K562 (cell line): ENCODE measurements around the gene RABGAP1L. TPM values are rescaled to one million over a fixed set of nuclear protein-coding genes. Genes with fewer than 3 reads are reported as not detected.

Experiments
- C11orf30 ChIP-seq: fragments of 450-650 bp; IDR thresholded peaks from 2 replicates; pipeline ENCODE4 v1.6.1; 2016; ENCODE audit warnings: low read depth, mild to moderate bottlenecking
- CBFA2T3 ChIP-seq: fragments of 450-650 bp; IDR thresholded peaks from 2 replicates; pipeline ENCODE4 v1.6.1; 2017
- CCAR2 ChIP-seq: fragments of 200-400 bp; formaldehyde crosslinking; IDR thresholded peaks from 2 replicates; pipeline ENCODE4 v1.6.1; 2017; ENCODE audit warnings: mild to moderate bottlenecking, low read depth, low read length
- CGGBP1 ChIP-seq: fragments of 250-450 bp; sonication (Bioruptor Pico); IDR thresholded peaks from 2 replicates; pipeline ENCODE4 v1.9.0; 2021; ENCODE audit warnings: mild to moderate bottlenecking
- DMBX1 ChIP-seq: fragments of 250-450 bp; sonication (Bioruptor Pico); IDR thresholded peaks from 2 replicates; pipeline ENCODE4 v1.8.0; 2022; ENCODE audit warnings: inconsistent platforms, mild to moderate bottlenecking, moderate library complexity, borderline replicate concordance
- FOSL1 ChIP-seq: fragments of 200-800 bp; sonication (Bioruptor generic); conservative IDR thresholded peaks from 2 replicates; pipeline ENCODE4 v1.6.1; 2016; ENCODE audit warnings: missing genetic modification characterization, missing compliant biosample characterization
- FOXM1 ChIP-seq, 2 experiments: fragments of 450-650 bp in 1 of 2; sonication (generic) in 1 of 2; formaldehyde crosslinking in 1 of 2; IDR thresholded peaks; 2 replicates each; pipeline versions ENCODE4 v1.6.1 to v1.9.0; 2017 to 2022; ENCODE audit warnings: low read depth in 2 of 2, mild to moderate bottlenecking in 2 of 2, missing genetic modification reagents in 1 of 2, moderate library complexity in 1 of 2
- HBP1 ChIP-seq: fragments of 450-650 bp; formaldehyde crosslinking; IDR thresholded peaks from 2 replicates; pipeline ENCODE4 v1.4.0; 2022; ENCODE audit warnings: missing genetic modification characterization
- HDAC3 ChIP-seq: fragments of 450-650 bp; IDR thresholded peaks from 2 replicates; pipeline ENCODE4 v1.6.1; 2018; ENCODE audit warnings: borderline replicate concordance, mild to moderate bottlenecking, moderate library complexity; ENCODE audit not compliant: partially characterized antibody
- HMG20A ChIP-seq: fragments of 450-650 bp; formaldehyde crosslinking; conservative IDR thresholded peaks from 2 replicates; pipeline ENCODE4 v1.4.0; 2020; ENCODE audit warnings: mild to moderate bottlenecking, mixed read lengths
- ID3 ChIP-seq, 2 experiments: fragments of 250-450 bp in 1 of 2; fragments of 450-650 bp in 1 of 2; sonication (Bioruptor Pico) in 1 of 2; IDR thresholded peaks; 2 replicates each; pipeline versions ENCODE4 v1.6.1 to v1.8.0; 2016 to 2021; ENCODE audit warnings: mild to moderate bottlenecking in 2 of 2, moderate library complexity in 2 of 2, missing compliant biosample characterization in 1 of 2, missing genetic modification characterization in 1 of 2
- KDM4B ChIP-seq, 2 experiments: fragments of 450-650 bp in 1 of 2; sonication (generic) in 1 of 2; IDR thresholded peaks; 2 replicates each; pipeline ENCODE4 v1.6.1; 2016 to 2017; ENCODE audit warnings: borderline replicate concordance in 2 of 2, antibody characterized with exemption in 1 of 2, low read depth in 1 of 2, mild to moderate bottlenecking in 1 of 2
- MCM2 ChIP-seq: fragments of 450-650 bp; IDR thresholded peaks from 2 replicates; pipeline ENCODE4 v1.6.1; 2017; ENCODE audit warnings: low read depth, mild to moderate bottlenecking
- NFIX ChIP-seq: fragments of 250-450 bp; sonication (Bioruptor Pico); IDR thresholded peaks from 2 replicates; pipeline ENCODE4 v1.4.0; 2020; ENCODE audit warnings: low read depth, mild to moderate bottlenecking, moderate library complexity
- PHB2 ChIP-seq: fragments of 450-650 bp; IDR thresholded peaks from 2 replicates; pipeline ENCODE4 v1.6.1; 2017; ENCODE audit warnings: low read depth
- PHF8 ChIP-seq: fragments of 200-600 bp; sonication (generic); IDR thresholded peaks from 2 replicates; pipeline ENCODE4 v1.6.1; 2012; ENCODE audit warnings: mixed run types, mild to moderate bottlenecking, inconsistent platforms, low read length, moderate library complexity, borderline replicate concordance
- POLR2A ChIP-seq: fragments of 450-650 bp; conservative IDR thresholded peaks from 2 replicates; pipeline ENCODE4 v1.6.1; 2016
- PRPF4 ChIP-seq: fragments of 200-400 bp; formaldehyde crosslinking; IDR thresholded peaks from one replicate; pipeline ENCODE4 v1.6.1; 2017; ENCODE audit warnings: low read length, low read depth, mild to moderate bottlenecking; ENCODE audit not compliant: insufficient read depth, poor library complexity, severe bottlenecking
- RBM14 ChIP-seq: fragments of 200-400 bp; formaldehyde crosslinking; IDR thresholded peaks from 2 replicates; pipeline ENCODE4 v1.6.1; 2018; ENCODE audit warnings: low read depth, mild to moderate bottlenecking, low read length, moderate library complexity, borderline replicate concordance; ENCODE audit not compliant: insufficient read depth
- SMC3 ChIP-seq: conservative IDR thresholded peaks from 2 replicates; pipeline ENCODE4 v1.6.1; 2011; ENCODE audit warnings: low read depth, low read length, improper control_type of control experiment; ENCODE audit not compliant: insufficient read depth
- ZNF140 ChIP-seq: fragments of 250-450 bp; sonication (Bioruptor Pico); IDR thresholded peaks from 2 replicates; pipeline ENCODE4 v1.8.0; 2021; ENCODE audit warnings: moderate library complexity, mild to moderate bottlenecking, inconsistent platforms
- ZNF780A ChIP-seq: fragments of 250-450 bp; sonication (Bioruptor Pico); IDR thresholded peaks from 2 replicates; pipeline ENCODE4 v1.5.0; 2021; ENCODE audit warnings: mild to moderate bottlenecking
- polyA plus RNA-seq, 8 experiments: library from polyadenylated mRNA; depleted of rRNA in 4 of 8; stranded (reverse) in 5 of 8; unstranded in 3 of 8; fragments of >200 nt; fragmentation: Nextera tagmentation in 2 of 8; fragmentation: Illumina TruSeq in 1 of 8; extraction: Ambion mirVana in 2 of 8; extraction: Trizol in 1 of 8; gene quantifications; 2 replicates each; pipeline versions ENCODE4 v1.2.1 to v1.2.3, GENCODE V29; 2011 to 2014; ENCODE audit warnings: inconsistent platforms in 1 of 8, missing spikeins in 1 of 8
- total RNA-seq, 7 experiments: library from RNA; depleted of rRNA in 6 of 7; stranded (reverse); fragments of >200 nt in 6 of 7; fragmentation: Illumina TruSeq in 2 of 7; extraction: Trizol in 2 of 7; gene quantifications; 2 replicates each; pipeline versions ENCODE4 v1.2.1 to v1.2.3, GENCODE V29; 2011 to 2021; ENCODE audit warnings: low replicate concordance in 1 of 7
- TF ChIP-seq, protein P1 (sequence below): fragments of 450-650 bp; IDR thresholded peaks from 2 replicates; pipeline ENCODE4 v1.6.1; 2017; ENCODE audit warnings: mild to moderate bottlenecking, moderate library complexity

Gene RABGAP1L
- total and polyA plus RNA-seq, 9 of the 15 experiments (the other 6 are each of a cell fraction or from before 2014, with no cell fraction given), result 16.5 to 44.9 (median 26.7) TPM

- TF ChIP-seq FOSL1 (tag) (peak; percentile 82), PRPF4 (no peak), CCAR2 (no peak), ZNF780A (CRISPR knock-in tag) (no peak), POLR2A (0 out of 2 replicates have a peak, but pooled peaks have one; percentile 28), RBM14 (no peak), C11orf30 (no peak), HMG20A (CRISPR knock-in tag) (no peak), PHB2 (no peak), NFIX (CRISPR knock-in tag) (no peak), FOXM1 (IDR thresholded peaks at IDR 0.05; ENCODE audit: low read depth) (peak; percentile 41), FOXM1 (CRISPR knock-in tag; IDR thresholded peaks at IDR 0.05; ENCODE audit: low read depth) (no peak), PHF8 (no peak; the same call in 1 of the 2 replicates), CBFA2T3 (peak; percentile 85), HDAC3 (no peak), CGGBP1 (CRISPR knock-in tag) (no peak), ZNF140 (CRISPR knock-in tag) (no peak), HBP1 (CRISPR knock-in tag) (no peak), SMC3 (no peak), ID3 (CRISPR knock-in tag; IDR thresholded peaks at IDR 0.05) (no peak), ID3 (tag; IDR thresholded peaks at IDR 0.05) (0 out of 2 replicates have a peak, but pooled peaks have one; percentile 18), DMBX1 (CRISPR knock-in tag) (no peak), KDM4B (IDR thresholded peaks at IDR 0.05; ENCODE audit: borderline replicate concordance in 2 of 2, low read depth in 1 of 2) (no peak), MCM2 (no peak)
- TF ChIP-seq, protein P1, sequence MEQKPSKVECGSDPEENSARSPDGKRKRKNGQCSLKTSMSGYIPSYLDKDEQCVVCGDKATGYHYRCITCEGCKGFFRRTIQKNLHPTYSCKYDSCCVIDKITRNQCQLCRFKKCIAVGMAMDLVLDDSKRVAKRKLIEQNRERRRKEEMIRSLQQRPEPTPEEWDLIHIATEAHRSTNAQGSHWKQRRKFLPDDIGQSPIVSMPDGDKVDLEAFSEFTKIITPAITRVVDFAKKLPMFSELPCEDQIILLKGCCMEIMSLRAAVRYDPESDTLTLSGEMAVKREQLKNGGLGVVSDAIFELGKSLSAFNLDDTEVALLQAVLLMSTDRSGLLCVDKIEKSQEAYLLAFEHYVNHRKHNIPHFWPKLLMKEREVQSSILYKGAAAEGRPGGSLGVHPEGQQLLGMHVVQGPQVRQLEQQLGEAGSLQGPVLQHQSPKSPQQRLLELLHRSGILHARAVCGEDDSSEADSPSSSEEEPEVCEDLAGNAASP, result no peak
Observed at GRCh38 chr1:174964261-174964971, 805.1 kb downstream of the RABGAP1L start (continued).
